Endothelial cell of umbilical vein (primary cell): Measurements from ENCODE around the gene PPP4C. TPM values are rescaled to one million over a fixed set of nuclear protein-coding genes. Genes with fewer than 3 reads are reported as not detected.

Experiments used
- BruUV-seq: library from RNA; stranded (reverse); fragments of 400-500 nt; replicated peaks from 2 replicates; lab custom pipeline; 2021; lab: Mats Ljungman, UMichigan
- CTCF ChIA-PET: fragments of 300-600, 350-600 bp; sonication (Branson Sonifier 250); formaldehyde crosslinking; loops from one replicate; lab custom pipeline; 2021; ENCODE audit warnings: antibody characterized with exemption, inconsistent platforms; lab: Charles Lee
- POLR2A ChIA-PET: fragments of 300-600, 350-600 bp; sonication (Branson Sonifier 250); formaldehyde crosslinking; loops from one replicate; lab custom pipeline; 2021; ENCODE audit warnings: antibody characterized with exemption, inconsistent platforms; lab: Charles Lee
- DNase-seq: peaks from one replicate; pipeline ENCODE4 v3.0.0-alpha.2; 2011; ENCODE audit warnings: low read depth, low spot score
- FAIRE-seq: peaks from 2 replicates; lab custom pipeline; 2011; peaks lifted over from hg19 to GRCh38; lab: Jason Lieb, UNC
- H2AFZ ChIP-seq: 2 replicates; pipeline ENCODE4 v1.6.0; 2012; ENCODE audit warnings: low read depth, low read length, control low read depth, inconsistent platforms
- H3K27ac ChIP-seq: 2 replicates; pipeline ENCODE4 v1.5.1; 2011; ENCODE audit warnings: low read depth, mild to moderate bottlenecking, control low read depth, low read length, moderate library complexity; ENCODE audit not compliant: insufficient read depth
- H3K27me3 ChIP-seq, 2 experiments: 2 replicates each; pipeline versions ENCODE4 v1.6.0 to v1.6.1; 2011; ENCODE audit warnings: low read length in 2 of 2, mixed read lengths in 1 of 2; ENCODE audit not compliant: control insufficient read depth in 2 of 2, insufficient read depth in 2 of 2
- H3K36me3 ChIP-seq, 2 experiments: 2 replicates in 1 of 2; 3 replicates in 1 of 2; pipeline ENCODE4 v1.5.1; 2011; ENCODE audit warnings: low read length in 2 of 2, mild to moderate bottlenecking in 1 of 2, moderate library complexity in 1 of 2; ENCODE audit not compliant: control insufficient read depth in 2 of 2, insufficient read depth in 2 of 2; ENCODE audit errors: extremely low read depth in 1 of 2
- H3K4me1 ChIP-seq: 3 replicates; pipeline ENCODE4 v1.5.1; 2011; ENCODE audit warnings: mild to moderate bottlenecking, low read length; ENCODE audit not compliant: control insufficient read depth, insufficient read depth; ENCODE audit errors: extremely low read depth
- H3K4me2 ChIP-seq: 2 replicates; pipeline ENCODE4 v1.6.1; 2011; ENCODE audit warnings: low read length, control low read depth, mixed read lengths; ENCODE audit not compliant: insufficient read depth
- H3K4me3 ChIP-seq, 3 experiments: fragments of 200-600 bp in 1 of 3; sonication (generic), shearing (Covaris generic) in 1 of 3; replicated peaks in 1 of 3; 2 replicates each; pipeline ENCODE4 v1.5.1; 2011 to 2016; ENCODE audit warnings: control low read depth in 3 of 3, low read length in 3 of 3, mild to moderate bottlenecking in 2 of 3, inconsistent platforms in 1 of 3, low read depth in 1 of 3, moderate library complexity in 1 of 3; ENCODE audit not compliant: insufficient read depth in 1 of 3
- H3K79me2 ChIP-seq: 2 replicates; pipeline ENCODE4 v1.6.0; 2012; ENCODE audit warnings: low read length, inconsistent platforms; ENCODE audit not compliant: control insufficient read depth, insufficient read depth
- H3K9ac ChIP-seq: replicated peaks from 2 replicates; pipeline ENCODE3; 2011; ENCODE audit warnings: low read length, control low read depth; ENCODE audit not compliant: insufficient read depth; ENCODE audit errors: extremely low read depth
- H3K9me1 ChIP-seq: replicated peaks from 3 replicates; pipeline ENCODE4 v1.6.0; 2011; ENCODE audit warnings: mild to moderate bottlenecking, low read length; ENCODE audit not compliant: control insufficient read depth, insufficient read depth; ENCODE audit errors: extremely low read depth
- H3K9me3 ChIP-seq: replicated peaks from 2 replicates; pipeline ENCODE4 v1.5.1; 2012; ENCODE audit warnings: low read length, inconsistent platforms; ENCODE audit not compliant: control insufficient read depth, insufficient read depth
- H4K20me1 ChIP-seq: replicated peaks from 2 replicates; pipeline ENCODE3; 2011; ENCODE audit warnings: mild to moderate bottlenecking, low read length; ENCODE audit not compliant: control insufficient read depth, insufficient read depth; ENCODE audit errors: extremely low read depth
- EZH2 ChIP-seq: IDR thresholded peaks from 2 replicates; pipeline ENCODE4 v1.6.1; 2012; ENCODE audit warnings: borderline replicate concordance, low read depth, mild to moderate bottlenecking, moderate library complexity, low read length, inconsistent platforms; ENCODE audit not compliant: severe bottlenecking
- FOS ChIP-seq: IDR thresholded peaks from 2 replicates; pipeline ENCODE4 v1.6.1; 2011; ENCODE audit warnings: mild to moderate bottlenecking, low read length, moderate library complexity, borderline replicate concordance; ENCODE audit not compliant: insufficient read depth
- GATA2 ChIP-seq: IDR thresholded peaks from 2 replicates; pipeline ENCODE4 v1.7.0; 2011; ENCODE audit warnings: low read depth, mild to moderate bottlenecking, moderate library complexity, mixed read lengths, low read length; ENCODE audit not compliant: insufficient read length, insufficient read depth
- JUN ChIP-seq: IDR thresholded peaks from 2 replicates; pipeline ENCODE4 v1.6.1; 2011; ENCODE audit warnings: borderline replicate concordance, low read depth; ENCODE audit not compliant: insufficient read length, insufficient read depth
- MYC ChIP-seq: IDR thresholded peaks from one replicate; pipeline ENCODE4 v1.6.1; 2011; ENCODE audit warnings: mild to moderate bottlenecking, low read depth, low read length
- POLR2A ChIP-seq: IDR thresholded peaks from 2 replicates; pipeline ENCODE4 v1.6.1; 2012; ENCODE audit warnings: low read depth, mild to moderate bottlenecking, control low read depth, low read length
- POLR2AphosphoS5 ChIP-seq: IDR thresholded peaks from 2 replicates; pipeline ENCODE4 v1.6.1; 2012; ENCODE audit warnings: low read depth, mild to moderate bottlenecking, control low read depth, low read length, moderate library complexity; ENCODE audit not compliant: insufficient read depth
- dilution Hi-C: fragments of 300-500 bp; cut with MboI; formaldehyde crosslinking; loops from one replicate; pipeline ENCODE4 v1.15.0; 2019; ENCODE audit warnings: low sequenced_read_pairs; ENCODE audit not compliant: extremely low pct_ligation_motif_present
- intact Hi-C: fragments of 100-400 bp; cut with micrococcal nuclease; formaldehyde crosslinking; loops from one replicate; pipeline ENCODE4 v1.10.0; 2022
- polyA plus RNA-seq, 4 experiments: library from polyadenylated mRNA; depleted of rRNA in 3 of 4; stranded (reverse) in 3 of 4; unstranded in 1 of 4; fragments of >200 nt; gene quantifications; 2 replicates each; pipeline versions ENCODE4 v1.2.1 to v1.2.3, GENCODE V29; 2011 to 2012; ENCODE audit warnings: missing spikeins in 1 of 4
- total RNA-seq: library from RNA; stranded (reverse); gene quantifications from 2 replicates; pipeline ENCODE4 v1.2.3, GENCODE V29; 2021
- TF ChIP-seq, protein P1 (sequence below): IDR thresholded peaks from 2 replicates; pipeline ENCODE4 v1.6.1; 2011; ENCODE audit not compliant: insufficient read depth, insufficient read length
- TF ChIP-seq, protein P2 (sequence below), 2 donors: IDR thresholded peaks; 1 replicate in 1 of 2; 2 replicates in 1 of 2; pipeline ENCODE4 v1.5.1; 2011; ENCODE audit warnings: low read length in 2 of 2, mild to moderate bottlenecking in 2 of 2, moderate library complexity in 2 of 2, control low read depth in 1 of 2, inconsistent platforms in 1 of 2, low read depth in 1 of 2; ENCODE audit not compliant: insufficient read depth in 1 of 2; ENCODE audit errors: extremely low read depth in 1 of 2

Gene PPP4C
- total and polyA plus RNA-seq, 2 donors (not counting 3 experiments of a cell fraction or from before 2014, with no cell fraction given) = 167 to 327 TPM

DNA sequence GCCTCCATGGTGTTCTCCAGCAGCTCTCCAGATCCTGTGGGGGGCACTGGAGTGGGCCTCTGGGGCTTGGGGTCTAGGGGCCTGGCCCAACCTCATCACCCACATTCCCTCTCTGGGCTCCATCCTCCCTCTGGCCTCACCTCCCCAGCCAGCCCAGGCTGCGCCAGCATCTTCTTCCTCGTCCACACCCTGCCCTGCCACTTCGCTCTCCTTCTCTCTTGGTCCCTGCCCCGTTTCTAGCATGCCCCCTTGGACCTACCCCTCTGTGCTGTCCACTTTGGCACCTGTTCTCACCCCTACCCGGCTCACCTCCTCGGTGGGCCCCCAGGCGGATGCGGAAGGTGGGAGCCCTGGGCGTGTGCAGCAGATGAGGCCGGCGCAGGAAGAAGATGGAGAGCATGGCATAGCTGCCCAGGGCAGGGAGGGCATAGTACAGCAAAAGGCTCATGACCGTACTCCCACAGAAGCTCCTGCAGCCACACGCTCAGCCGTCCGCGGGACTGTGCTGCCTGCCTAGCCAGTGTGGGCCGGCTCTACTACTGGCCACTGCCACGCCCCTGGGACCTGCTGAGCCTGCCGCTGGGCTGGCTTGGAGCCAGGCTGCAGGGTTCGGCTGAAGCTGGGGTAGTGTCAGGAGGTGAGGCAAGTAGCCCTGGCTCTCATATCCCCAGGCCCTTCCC is 37.4 kb downstream of the PPP4C start, which contains the start of gene GDPD3:
GDPD3 (minus strand) TSS at position 507 of the 680 bp plus-strand sequence; CDS start at position 448, 59 bp downstream.
- dilution Hi-C loops = no loop called here
- POLR2A ChIA-PET = no interaction called here
- CTCF ChIA-PET = interaction anchor here (0.7 to 6.2 kb wide), 13 partner anchors 8 to 516 kb away, joined by 3 to 52 read pairs (median 4); partner anchors contain the start of genes MAPK3, TBX6 and YPEL3
- Histone ChIP-seq H4K20me1 (no peaks in the 10 kb centered on the region), H3K79me2 (no peaks in the 10 kb centered on the region), H3K27me3 (no peaks in the 10 kb centered on the region), H3K9ac (no peak within 1 kb of the TSS), H3K9me1 (no peaks in the 10 kb centered on the region), H2AFZ (no peak within 1 kb of the TSS), H3K27ac (no peak within 1 kb of the TSS), H3K4me1 (no peaks in the 10 kb centered on the region), H3K36me3 (peaks cover 16 to 47% of the 10 kb centered on the region in 2 experiments), H3K9me3 (no peaks in the 10 kb centered on the region), H3K4me2 (no peak within 1 kb of the TSS), H3K4me3 (no peak within 1 kb of the TSS)
- no peak for TF ChIP-seq POLR2A
- TF ChIP-seq MYC = no peak
- TF ChIP-seq GATA2 = no peak
- TF ChIP-seq JUN = no peak
- TF ChIP-seq, protein P1, sequence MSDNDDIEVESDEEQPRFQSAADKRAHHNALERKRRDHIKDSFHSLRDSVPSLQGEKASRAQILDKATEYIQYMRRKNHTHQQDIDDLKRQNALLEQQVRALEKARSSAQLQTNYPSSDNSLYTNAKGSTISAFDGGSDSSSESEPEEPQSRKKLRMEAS = no peak
- TF ChIP-seq POLR2AphosphoS5 = no peak
- TF ChIP-seq FOS = no peak
- TF ChIP-seq EZH2 = no peak
- TF ChIP-seq, protein P2, sequence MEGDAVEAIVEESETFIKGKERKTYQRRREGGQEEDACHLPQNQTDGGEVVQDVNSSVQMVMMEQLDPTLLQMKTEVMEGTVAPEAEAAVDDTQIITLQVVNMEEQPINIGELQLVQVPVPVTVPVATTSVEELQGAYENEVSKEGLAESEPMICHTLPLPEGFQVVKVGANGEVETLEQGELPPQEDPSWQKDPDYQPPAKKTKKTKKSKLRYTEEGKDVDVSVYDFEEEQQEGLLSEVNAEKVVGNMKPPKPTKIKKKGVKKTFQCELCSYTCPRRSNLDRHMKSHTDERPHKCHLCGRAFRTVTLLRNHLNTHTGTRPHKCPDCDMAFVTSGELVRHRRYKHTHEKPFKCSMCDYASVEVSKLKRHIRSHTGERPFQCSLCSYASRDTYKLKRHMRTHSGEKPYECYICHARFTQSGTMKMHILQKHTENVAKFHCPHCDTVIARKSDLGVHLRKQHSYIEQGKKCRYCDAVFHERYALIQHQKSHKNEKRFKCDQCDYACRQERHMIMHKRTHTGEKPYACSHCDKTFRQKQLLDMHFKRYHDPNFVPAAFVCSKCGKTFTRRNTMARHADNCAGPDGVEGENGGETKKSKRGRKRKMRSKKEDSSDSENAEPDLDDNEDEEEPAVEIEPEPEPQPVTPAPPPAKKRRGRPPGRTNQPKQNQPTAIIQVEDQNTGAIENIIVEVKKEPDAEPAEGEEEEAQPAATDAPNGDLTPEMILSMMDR (IDR thresholded peaks at IDR 0.05; ENCODE audit: extremely low read depth in 1 of 2, insufficient read depth in 1 of 2, low read depth in 1 of 2, low read length in 2 of 2) = no peak
- no TSS peak for BruUV-seq
- intact Hi-C loops = no loop called here
- no peak for FAIRE-seq
- DNase-seq = no peak
